OCI-LY7 (cell line): ENCODE measurements around the gene SLIT3.

ENCODE experiments used
- EZH2phosphoT487 ChIP-seq: fragments of 200-600 bp; sonication (generic); IDR thresholded peaks from 2 replicates; pipeline ENCODE4 v1.6.1; 2018; ENCODE audit warnings: low read depth, borderline replicate concordance, mild to moderate bottlenecking, mixed run types, antibody characterized with exemption, low read length, moderate library complexity, mixed read lengths
- TF ChIP-seq, protein P1 (sequence below): fragments of 200-600 bp; sonication (generic); conservative IDR thresholded peaks from 2 replicates; pipeline ENCODE4 v1.5.1; 2014; ENCODE audit warnings: mild to moderate bottlenecking, antibody characterized with exemption, low read length, moderate library complexity, mixed read lengths

DNA sequence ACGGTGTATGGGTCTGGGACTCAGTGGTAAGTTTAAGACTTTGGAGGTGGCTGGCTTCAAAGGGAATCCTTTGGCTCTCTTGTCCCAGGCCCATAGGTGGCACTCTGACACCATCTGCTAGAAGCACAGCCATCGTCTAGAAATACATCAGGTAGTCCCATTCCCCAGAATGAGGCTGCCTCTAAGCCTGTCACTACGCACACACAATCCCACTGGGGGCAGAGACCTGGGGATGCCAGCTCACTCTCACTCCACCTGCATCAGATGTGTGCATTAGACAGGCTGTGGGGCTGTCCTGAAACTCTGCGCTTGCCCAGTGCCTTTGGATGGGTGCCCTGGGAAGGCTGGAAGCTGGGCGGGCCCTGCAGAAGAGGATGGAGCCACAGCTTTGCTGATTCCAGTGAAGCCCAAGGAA is 594.3 kb downstream of the SLIT3 start:
- TF ChIP-seq, protein P1, sequence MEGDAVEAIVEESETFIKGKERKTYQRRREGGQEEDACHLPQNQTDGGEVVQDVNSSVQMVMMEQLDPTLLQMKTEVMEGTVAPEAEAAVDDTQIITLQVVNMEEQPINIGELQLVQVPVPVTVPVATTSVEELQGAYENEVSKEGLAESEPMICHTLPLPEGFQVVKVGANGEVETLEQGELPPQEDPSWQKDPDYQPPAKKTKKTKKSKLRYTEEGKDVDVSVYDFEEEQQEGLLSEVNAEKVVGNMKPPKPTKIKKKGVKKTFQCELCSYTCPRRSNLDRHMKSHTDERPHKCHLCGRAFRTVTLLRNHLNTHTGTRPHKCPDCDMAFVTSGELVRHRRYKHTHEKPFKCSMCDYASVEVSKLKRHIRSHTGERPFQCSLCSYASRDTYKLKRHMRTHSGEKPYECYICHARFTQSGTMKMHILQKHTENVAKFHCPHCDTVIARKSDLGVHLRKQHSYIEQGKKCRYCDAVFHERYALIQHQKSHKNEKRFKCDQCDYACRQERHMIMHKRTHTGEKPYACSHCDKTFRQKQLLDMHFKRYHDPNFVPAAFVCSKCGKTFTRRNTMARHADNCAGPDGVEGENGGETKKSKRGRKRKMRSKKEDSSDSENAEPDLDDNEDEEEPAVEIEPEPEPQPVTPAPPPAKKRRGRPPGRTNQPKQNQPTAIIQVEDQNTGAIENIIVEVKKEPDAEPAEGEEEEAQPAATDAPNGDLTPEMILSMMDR = peak; percentile 55
- no peak for TF ChIP-seq EZH2phosphoT487
